Bladder microvascular endothelial cell (primary cell): Measurements from ENCODE around the gene LY6G5C. TPM values are rescaled to one million over a fixed set of nuclear protein-coding genes. Genes with fewer than 3 reads are reported as not detected.

Experiments used
- total RNA-seq: library from RNA; depleted of rRNA; stranded (reverse); fragments of >200 nt; gene quantifications from 2 replicates; pipeline ENCODE4 v1.2.3, GENCODE V29; 2014

The LY6G5C gene
- total RNA-seq, 1 donor from 2014 or later = 2.1 TPM

Other genes with a start within 250 kb of the LY6G5C start
- 13.6 and 25.9 TPM in 2 replicates for gene MICB, start 182.9 kb downstream of the LY6G5C start, total RNA-seq
- gene MCCD1, start 152.1 kb downstream of the LY6G5C start, total RNA-seq = not detected in 2 replicates
- 309 and 373 TPM in 2 replicates for gene DDX39B, start 139.1 kb downstream of the LY6G5C start, total RNA-seq
- gene ATP6V1G2, start 134.5 kb downstream of the LY6G5C start, total RNA-seq = 0.49 and 0.94 TPM in 2 replicates
- gene NFKBIL1, start 133.5 kb downstream of the LY6G5C start, total RNA-seq = 18.3 and 27.2 TPM in 2 replicates
- gene LTA, start 108.8 kb downstream of the LY6G5C start, total RNA-seq = not detected in 2 replicates
- 0.13 TPM in 1 of 2 replicates, not detected in the other for gene TNF, start 105.5 kb downstream of the LY6G5C start, total RNA-seq
- gene LTB, start 98.6 kb downstream of the LY6G5C start, total RNA-seq = 4.9 and 39.7 TPM in 2 replicates
- 0.32 and 0.57 TPM in 2 replicates for gene LST1, start 94.8 kb downstream of the LY6G5C start, total RNA-seq
- not detected in 2 replicates for gene NCR3, start 88.1 kb downstream of the LY6G5C start, total RNA-seq
- gene AIF1, start 65.8 kb downstream of the LY6G5C start, total RNA-seq = not detected in 2 replicates
- 21.0 and 56.6 TPM in 2 replicates for gene PRRC2A, start 60.4 kb downstream of the LY6G5C start, total RNA-seq
- 83.2 and 204 TPM in 2 replicates for gene BAG6, start 28.4 kb downstream of the LY6G5C start, total RNA-seq
- 0.16 and 0.25 TPM in 2 replicates for gene APOM, start 25.2 kb downstream of the LY6G5C start, total RNA-seq
- 18.5 and 21.6 TPM in 2 replicates for gene C6orf47, start 20.3 kb downstream of the LY6G5C start, total RNA-seq
- 11.8 and 12.3 TPM in 2 replicates for gene GPANK1, start 16.1 kb downstream of the LY6G5C start, total RNA-seq
- 77.5 and 79.2 TPM in 2 replicates for gene CSNK2B, start 15.0 kb downstream of the LY6G5C start, total RNA-seq
- 1.1 and 5.3 TPM in 2 replicates for gene LY6G5B, start 11.1 kb downstream of the LY6G5C start, total RNA-seq
- 48.6 and 84.4 TPM in 2 replicates for gene ABHD16A, start 22.3 kb upstream of the LY6G5C start, total RNA-seq
- gene LY6G6F, start 25.8 kb upstream of the LY6G5C start, total RNA-seq = not detected in 2 replicates
- gene LY6G6D, start 34.3 kb upstream of the LY6G5C start, total RNA-seq = not detected in 2 replicates
- not detected in 2 replicates for gene LY6G6C, start 40.7 kb upstream of the LY6G5C start, total RNA-seq
- gene MPIG6B, start 42.3 kb upstream of the LY6G5C start, total RNA-seq = not detected in 2 replicates
- gene DDAH2, start 48.2 kb upstream of the LY6G5C start, total RNA-seq = 86.0 and 129 TPM in 2 replicates
- gene CLIC1, start 55.5 kb upstream of the LY6G5C start, total RNA-seq = 347 and 730 TPM in 2 replicates
- 4.9 and 5.8 TPM in 2 replicates for gene MSH5, start 58.9 kb upstream of the LY6G5C start, total RNA-seq
- gene SAPCD1, start 81.6 kb upstream of the LY6G5C start, total RNA-seq = 1.3 and 2.9 TPM in 2 replicates
- 0.32 and 0.38 TPM in 2 replicates for gene VWA7, start 96.3 kb upstream of the LY6G5C start, total RNA-seq
- 40.8 and 104 TPM in 2 replicates for gene VARS1, start 114.7 kb upstream of the LY6G5C start, total RNA-seq
- gene LSM2, start 125.9 kb upstream of the LY6G5C start, total RNA-seq = 24.1 and 37.2 TPM in 2 replicates
- gene HSPA1L, start 134.2 kb upstream of the LY6G5C start, total RNA-seq = 0.81 and 1.8 TPM in 2 replicates
- gene HSPA1A, start 134.5 kb upstream of the LY6G5C start, total RNA-seq = 98.4 and 221 TPM in 2 replicates
- gene HSPA1B, start 146.7 kb upstream of the LY6G5C start, total RNA-seq = 64.1 and 91.7 TPM in 2 replicates
- gene NEU1, start 181.8 kb upstream of the LY6G5C start, total RNA-seq = 52.0 and 59.4 TPM in 2 replicates
- gene SLC44A4, start 197.9 kb upstream of the LY6G5C start, total RNA-seq = 0.06 and 0.49 TPM in 2 replicates
- gene EHMT2, start 216.6 kb upstream of the LY6G5C start, total RNA-seq = 28.7 and 52.4 TPM in 2 replicates
- 1.1 and 5.7 TPM in 2 replicates for gene ZBTB12, start 221.0 kb upstream of the LY6G5C start, total RNA-seq
- gene C2, start 246.7 kb upstream of the LY6G5C start, total RNA-seq = not detected in 2 replicates